ENCODE results near the gene QSER1.
"Not testable (repeated sequence)": the region's sequence is repeated elsewhere in the genome, so short reads cannot be mapped to it uniquely, and the experiment has no call there.

The QSER1 gene

DNA sequence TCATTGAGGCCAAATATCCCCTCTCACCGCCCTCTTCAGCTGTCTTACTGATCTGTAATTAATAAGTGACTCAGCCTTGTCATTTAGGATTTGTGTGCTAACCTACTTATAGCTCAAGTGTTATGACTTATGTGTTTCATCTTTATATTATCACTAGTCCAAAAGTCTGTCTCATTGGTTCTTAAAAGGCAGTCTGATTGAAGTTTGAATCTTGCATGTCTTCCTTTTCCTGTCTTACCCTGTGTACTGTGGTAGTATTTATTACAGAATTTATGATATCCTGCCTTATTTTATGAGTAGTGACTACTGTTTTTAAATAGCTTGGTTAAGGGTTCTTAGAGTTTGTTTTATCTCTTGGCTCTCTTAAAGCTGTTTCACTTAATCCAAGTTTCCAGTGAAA lies 129.3 kb downstream of the QSER1 start:
- Mint-ChIP-seq H3K4me1 (peaks cover 34% of the 10 kb centered on the region), H3K27me3 (no peaks in the 10 kb centered on the region), H3K27ac (peak overlapping the region; percentile 64), H3K9me3 (no peaks in the 10 kb centered on the region), H3K4me3 (no peak overlapping the region), H3K36me3 (no peaks in the 10 kb centered on the region)

DNA sequence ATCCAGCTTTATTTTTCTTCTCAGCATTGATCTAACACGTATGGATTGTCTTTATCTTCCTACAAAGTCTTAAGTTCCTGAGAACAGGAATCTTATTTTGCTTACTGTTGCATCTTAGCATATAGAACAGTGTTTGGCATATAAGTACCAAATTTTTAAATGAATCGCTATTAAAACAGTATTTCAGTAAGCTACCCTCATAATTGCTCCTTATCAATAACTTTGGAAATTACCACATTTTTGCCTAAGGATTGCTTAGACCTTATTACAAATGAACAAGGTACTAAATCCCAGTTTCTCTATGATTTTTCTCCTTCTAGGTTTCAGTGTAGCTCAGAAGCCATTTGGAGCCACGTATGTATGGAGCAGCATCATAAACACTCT lies 132.7 kb downstream of the QSER1 start:
- no peaks in the 10 kb centered on the region for H3K9me3 Mint-ChIP-seq
- peaks cover 17% of the 10 kb centered on the region for H3K4me1 Mint-ChIP-seq
- H3K27me3 Mint-ChIP-seq, result no peaks in the 10 kb centered on the region
- no peaks in the 10 kb centered on the region for H3K36me3 Mint-ChIP-seq
- H3K27ac Mint-ChIP-seq, result no peak overlapping the region
- no peak overlapping the region for H3K4me3 Mint-ChIP-seq

DNA sequence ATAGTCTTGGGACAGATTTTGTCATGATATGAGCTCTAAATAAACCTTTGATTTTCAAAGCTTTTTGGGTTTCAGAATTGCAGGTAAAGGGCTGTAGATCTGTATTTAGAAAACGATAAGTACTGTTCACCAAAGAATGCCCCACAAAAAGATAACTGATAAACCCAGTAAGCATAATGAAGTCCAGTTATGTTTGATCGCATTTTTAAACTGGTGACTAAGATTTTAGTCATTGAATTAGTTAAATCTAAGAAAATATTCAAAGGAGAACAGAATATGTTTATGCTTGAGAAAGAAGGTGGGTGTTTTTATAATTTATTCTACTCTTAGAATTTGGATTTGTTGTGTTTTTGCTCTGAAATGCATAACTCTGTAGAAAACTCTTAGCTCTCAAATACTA lies 134.6 kb downstream of the QSER1 start:
- Mint-ChIP-seq H3K27me3 (no peaks in the 10 kb centered on the region), H3K27ac (no peak overlapping the region), H3K36me3 (peaks cover 3% of the 10 kb centered on the region), H3K4me3 (no peak overlapping the region), H3K9me3 (no peaks in the 10 kb centered on the region), H3K4me1 (peaks cover 4% of the 10 kb centered on the region)

DNA sequence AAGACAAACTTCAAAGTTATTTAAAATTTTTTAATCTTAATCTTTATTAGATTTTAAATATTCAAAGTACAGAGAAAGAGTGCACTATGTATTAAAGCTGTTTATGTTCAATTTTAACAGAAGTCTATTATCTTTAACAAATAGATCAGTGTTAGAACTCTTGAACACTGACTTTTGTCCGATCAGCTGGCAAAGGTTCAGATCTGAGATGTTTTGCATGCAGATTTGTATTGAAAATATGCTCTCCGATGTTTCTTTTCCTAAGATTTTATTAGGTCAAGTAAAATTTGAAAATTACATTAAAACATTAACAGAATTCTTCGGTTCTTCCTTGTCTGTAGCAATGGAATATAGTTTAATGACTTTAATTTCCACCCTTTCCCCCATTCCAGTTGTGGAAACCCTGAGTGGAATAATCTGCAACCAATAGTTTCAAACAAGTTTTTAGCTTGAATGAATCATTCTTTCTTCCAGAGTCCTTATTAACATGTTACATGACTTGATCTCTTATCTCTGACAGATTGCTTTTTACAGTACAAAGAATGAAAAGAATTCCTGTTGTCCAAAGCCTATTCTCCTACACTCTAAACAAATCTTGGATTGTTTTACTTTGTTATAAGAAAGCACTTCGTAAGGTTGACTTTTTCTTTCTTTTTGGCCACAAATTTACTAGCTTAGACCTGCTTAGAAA lies 135.4 kb downstream of the QSER1 start:
- peak overlapping the region; percentile 51 for H3K27ac Mint-ChIP-seq
- H3K27me3 Mint-ChIP-seq, result no peaks in the 10 kb centered on the region
- H3K9me3 Mint-ChIP-seq, result no peaks in the 10 kb centered on the region

DNA sequence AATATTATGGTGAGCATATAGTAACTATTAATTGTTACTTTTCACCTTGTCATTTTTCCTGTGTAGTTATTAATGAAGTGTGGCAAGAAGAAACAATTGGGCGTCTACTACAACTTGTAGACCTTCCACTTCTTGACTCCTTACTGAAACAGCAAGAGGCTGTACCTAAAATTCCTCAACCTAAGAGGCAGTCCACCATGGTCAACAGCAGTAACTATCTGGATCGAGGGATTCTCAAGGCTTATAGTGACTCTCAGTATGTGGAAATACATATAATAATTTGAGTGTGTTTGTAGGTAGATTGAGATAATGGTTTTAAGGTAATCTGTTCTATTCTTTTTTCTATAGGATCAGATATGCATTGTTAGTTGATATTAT lies 135.9 kb downstream of the QSER1 start:
- Mint-ChIP-seq H3K4me3 (no peak overlapping the region), H3K4me1 (no peaks in the 10 kb centered on the region), H3K27me3 (no peaks in the 10 kb centered on the region), H3K27ac (no peak overlapping the region), H3K36me3 (peaks cover 3% of the 10 kb centered on the region), H3K9me3 (no peaks in the 10 kb centered on the region)

More for the DNA sequence above, 135.4 kb downstream of the QSER1 start:
- Mint-ChIP-seq H3K4me1 (no peaks in the 10 kb centered on the region), H3K36me3 (peaks cover 3% of the 10 kb centered on the region), H3K4me3 (no peak overlapping the region)

DNA sequence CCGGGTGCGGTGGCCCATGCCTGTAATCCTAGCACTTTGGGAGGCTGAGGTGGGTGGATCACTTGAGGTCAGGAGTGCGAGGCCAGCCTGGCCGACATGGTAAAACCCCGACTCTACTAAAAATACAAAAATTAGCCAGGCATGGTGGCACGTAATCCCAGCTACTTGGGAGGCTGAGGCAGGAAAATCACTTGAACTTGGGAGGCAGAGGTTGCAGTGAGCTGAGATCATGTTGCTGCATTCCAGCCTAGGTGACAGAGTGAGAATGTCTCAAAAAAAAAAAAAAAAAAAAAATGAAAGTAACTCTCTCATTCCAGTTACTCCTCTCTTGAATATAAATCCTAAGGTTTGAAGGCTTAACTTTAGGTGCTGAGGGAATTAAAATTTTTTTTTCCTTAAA lies 136.6 kb downstream of the QSER1 start:
- not testable (repeated sequence) for H3K36me3 Mint-ChIP-seq, H3K27ac Mint-ChIP-seq, H3K4me1 Mint-ChIP-seq, H3K4me3 Mint-ChIP-seq, H3K27me3 Mint-ChIP-seq, H3K9me3 Mint-ChIP-seq
